GM18861 (cell line): ENCODE data around the gene MTF2.
A peak's percentile ranks its signal among the peaks of the same experiment; 100 is the strongest.

Source experiments
- ATAC-seq: cut with Tn5 transposase; IDR thresholded peaks from one replicate; pipeline ENCODE4 v1.9.1; 2021; ENCODE audit not compliant: unreplicated experiment

The MTF2 gene

GRCh38 chr1:93179886-93180722 lies 101.0 kb downstream of the MTF2 start, which contains the start of gene TMED5:
Gene TMED5 (minus strand): TSS chr1:93180413. CDS start chr1:93180242, 171 bp downstream.
- peak; percentile 83 for ATAC-seq

- no peak for ATAC-seq
Measured at GRCh38 chr1:93180723-93181613, 101.9 kb downstream of the MTF2 start, which contains the start of gene CCDC18. Gene CCDC18 (plus strand): TSS chr1:93180724. CDS start chr1:93183362, 2,638 bp downstream.

GRCh38 chr1:93186667-93187066 lies 107.6 kb downstream of the MTF2 start:
- no peak for ATAC-seq
